Skeletal muscle tissue (tissue), 5 donors: ENCODE results near the gene KIAA1549. TPM values are rescaled to one million over a fixed set of nuclear protein-coding genes. Genes with fewer than 3 reads are reported as not detected.

ENCODE experiments used
- H3K27ac ChIP-seq: one replicate; pipeline ENCODE4 v1.7.0; 2013; ENCODE audit warnings: mild to moderate bottlenecking, low read depth, low read length, inconsistent platforms
- H3K27me3 ChIP-seq, 3 donors: one replicate each; pipeline ENCODE4 v1.7.0; 2013; ENCODE audit warnings: low read length in 3 of 3; ENCODE audit not compliant: control insufficient read depth in 3 of 3, insufficient read depth in 3 of 3
- H3K36me3 ChIP-seq, 3 donors: one replicate each; pipeline ENCODE4 v1.7.0; 2013; ENCODE audit warnings: low read length in 3 of 3; ENCODE audit not compliant: control insufficient read depth in 3 of 3, insufficient read depth in 3 of 3
- H3K4me1 ChIP-seq, 3 donors: one replicate each; pipeline ENCODE4 v1.7.0; 2013; ENCODE audit warnings: low read length in 3 of 3, mild to moderate bottlenecking in 3 of 3; ENCODE audit not compliant: control insufficient read depth in 3 of 3, insufficient read depth in 3 of 3
- H3K4me3 ChIP-seq, 3 donors: one replicate each; pipeline ENCODE4 v1.7.0; 2013; ENCODE audit warnings: low read length in 3 of 3
- H3K9ac ChIP-seq, 3 donors: one replicate each; pipeline ENCODE4 v1.7.0; 2013; ENCODE audit warnings: low read length in 3 of 3, mild to moderate bottlenecking in 3 of 3, moderate library complexity in 2 of 3, low read depth in 1 of 3
- H3K9me3 ChIP-seq, 3 donors: one replicate each; pipeline ENCODE4 v1.7.0; 2013; ENCODE audit warnings: low read length in 3 of 3; ENCODE audit not compliant: control insufficient read depth in 3 of 3
- small RNA-seq: library from RNA; depleted of rRNA; stranded (forward); fragments of <200 nt; gene quantifications from one replicate; pipeline ENCODE3, GENCODE V24; 2014
- total RNA-seq: library from RNA; depleted of rRNA; stranded (reverse); fragments of >200 nt; gene quantifications from one replicate; pipeline ENCODE4 v1.2.3, GENCODE V29; 2014
- donor health status: Osteomylitis.

Gene KIAA1549
- total RNA-seq, 1 donor from 2014 or later = 4.2 TPM

DNA sequence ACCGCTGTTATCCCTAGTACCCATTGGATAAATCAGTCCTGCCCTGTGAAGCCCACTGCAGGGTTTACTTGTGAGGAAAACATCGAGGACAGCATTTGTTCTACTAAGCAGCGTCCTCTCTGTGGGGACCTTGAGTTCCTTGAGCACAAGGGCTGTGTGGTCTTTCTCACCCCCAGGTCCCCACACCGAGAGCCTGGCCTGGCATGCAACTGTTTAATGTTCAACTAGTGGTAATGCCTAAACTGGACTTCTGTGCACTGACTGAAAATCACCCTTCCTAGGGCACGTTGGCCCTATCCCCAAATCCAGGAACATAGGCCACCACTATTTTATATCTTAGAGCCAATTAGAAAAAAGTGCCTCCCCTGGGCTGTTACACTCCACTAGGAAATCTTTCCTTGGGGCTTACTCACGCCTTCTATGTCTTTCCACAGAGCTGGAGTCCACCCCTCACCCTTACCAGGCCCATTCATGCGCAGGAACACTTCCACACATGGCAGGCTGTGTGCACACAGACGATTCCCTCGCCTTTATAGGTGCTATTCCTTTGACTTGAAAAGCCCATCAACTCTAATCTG, 185.1 kb downstream of the KIAA1549 start:
- H3K36me3 ChIP-seq = no peaks in the 10 kb centered on the region
- H3K9ac ChIP-seq = no peak overlapping the region
- H3K27me3 ChIP-seq = peaks cover 6 to 14% (median 10%) of the 10 kb centered on the region in 3 donors
- H3K4me3 ChIP-seq = no peak overlapping the region
- no peak overlapping the region for H3K27ac ChIP-seq
- H3K4me1 ChIP-seq = no peaks in the 10 kb centered on the region
- H3K9me3 ChIP-seq = peaks cover 0 to 2% (median 0%) of the 10 kb centered on the region in 3 donors

DNA sequence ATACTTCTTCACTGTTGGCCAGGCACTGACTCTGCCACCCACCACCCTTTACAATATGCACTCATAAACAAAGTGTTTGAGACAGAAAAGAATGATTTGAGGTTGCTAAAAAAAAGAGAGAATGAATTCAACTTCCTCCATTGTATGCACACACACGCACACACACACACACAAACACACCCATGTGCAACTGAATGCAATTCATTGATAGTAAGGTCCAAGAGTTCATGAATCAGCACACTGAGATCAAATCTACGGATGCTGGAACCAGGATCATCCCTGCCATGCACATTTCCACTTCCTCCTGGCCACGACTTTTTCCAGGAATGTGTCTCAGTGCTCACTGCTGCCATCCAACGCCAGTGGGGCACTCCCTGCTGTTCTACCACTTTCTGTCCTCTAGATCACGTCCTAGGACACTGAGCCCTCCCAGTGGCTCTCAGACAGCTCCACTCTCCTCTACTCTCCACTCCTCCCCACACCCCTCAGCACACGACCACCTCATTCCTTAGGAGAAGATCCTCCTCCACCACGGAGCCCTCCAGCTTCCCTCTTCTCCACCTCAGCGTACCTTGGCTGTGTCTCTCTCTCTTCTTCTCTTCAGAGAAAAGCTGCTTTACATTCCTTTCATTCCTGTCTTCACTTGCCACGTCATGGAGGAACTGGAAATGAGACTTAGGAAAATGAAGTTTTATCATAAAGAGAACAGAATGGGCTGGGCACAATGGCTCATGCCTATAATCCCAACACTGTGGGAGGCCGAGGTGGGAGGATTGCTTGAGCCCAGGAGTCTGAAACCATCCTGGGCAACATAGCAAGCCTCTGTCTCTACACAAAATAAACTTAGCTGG, 195.4 kb downstream of the KIAA1549 start:
- no peak overlapping the region for H3K9ac ChIP-seq
- no peak overlapping the region for H3K4me3 ChIP-seq
- H3K27me3 ChIP-seq = no peaks in the 10 kb centered on the region
- H3K4me1 ChIP-seq = no peaks in the 10 kb centered on the region
- H3K27ac ChIP-seq = no peak overlapping the region
- H3K9me3 ChIP-seq = no peaks in the 10 kb centered on the region
- H3K36me3 ChIP-seq = no peaks in the 10 kb centered on the region

DNA sequence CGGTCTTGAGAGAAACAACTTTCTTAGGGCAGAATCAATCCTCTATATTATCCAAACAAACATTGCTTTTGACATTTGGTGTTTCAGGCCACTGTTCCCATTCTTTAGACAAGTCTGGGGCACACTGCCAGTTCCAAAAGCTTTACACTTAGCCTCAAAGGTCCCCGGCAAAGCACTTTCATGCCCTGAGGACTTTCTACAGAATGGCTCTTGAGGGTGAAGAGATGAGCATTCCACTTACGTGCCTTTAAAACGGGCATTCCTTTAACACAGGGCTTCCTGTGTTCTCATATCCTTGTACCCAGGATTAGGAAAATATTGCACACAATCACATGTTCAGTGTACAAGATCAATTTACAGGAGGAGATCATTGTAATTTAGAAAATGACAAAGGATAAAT, 196.5 kb downstream of the KIAA1549 start:
- Histone ChIP-seq H3K4me3 (no peak overlapping the region), H3K27ac (no peak overlapping the region), H3K9ac (no peak overlapping the region), H3K9me3 (no peaks in the 10 kb centered on the region), H3K4me1 (no peaks in the 10 kb centered on the region), H3K36me3 (no peaks in the 10 kb centered on the region), H3K27me3 (no peaks in the 10 kb centered on the region)

Small RNA genes lying within 50 kb of the gene (small RNA-seq; reads per million reads assigned to genes)
- not detected for gene RNU6-1272P

Other genes with a start within 250 kb of the KIAA1549 start
- gene TMEM213, start 183.4 kb downstream of the KIAA1549 start, total RNA-seq = not detected
- not detected for gene ATP6V0A4, start 183.2 kb downstream of the KIAA1549 start, total RNA-seq
- 16.7 TPM for gene ZC3HAV1L, start 54.7 kb upstream of the KIAA1549 start, total RNA-seq
- 18.8 TPM for gene ZC3HAV1, start 128.3 kb upstream of the KIAA1549 start, total RNA-seq
- 11.5 TPM for gene UBN2, start 249.8 kb upstream of the KIAA1549 start, total RNA-seq